Fibroblast of the conjunctiva (primary cell): ENCODE results near the gene MLIP.
"Not testable (repeated sequence)": the region's sequence is repeated elsewhere in the genome, so short reads cannot be mapped to it uniquely, and the experiment has no call there.

Source experiments
- DNase-seq: peaks from one replicate; pipeline ENCODE4 v3.0.0-alpha.2; 2010; ENCODE audit warnings: low read depth

MLIP gene

DNA sequence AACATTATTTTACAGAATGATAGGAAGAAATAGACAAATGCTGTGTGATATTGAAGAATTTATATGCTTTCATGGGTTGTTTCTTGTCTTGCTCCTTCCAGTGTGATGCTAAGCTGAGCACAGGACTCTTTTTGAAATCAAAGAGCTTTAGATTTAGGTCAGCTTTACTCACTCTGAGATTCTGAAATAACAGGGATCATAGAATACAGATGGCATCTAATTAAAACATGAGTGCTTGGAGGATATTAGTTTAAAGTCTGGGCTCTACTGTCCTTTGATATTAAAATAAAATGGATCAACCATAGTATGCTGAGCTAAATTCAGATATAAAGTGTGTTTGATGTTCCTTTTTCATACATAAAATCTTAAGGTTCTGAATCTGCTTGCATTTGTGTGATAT is 29.6 kb downstream of the MLIP start:
- DNase-seq: no peak

DNA sequence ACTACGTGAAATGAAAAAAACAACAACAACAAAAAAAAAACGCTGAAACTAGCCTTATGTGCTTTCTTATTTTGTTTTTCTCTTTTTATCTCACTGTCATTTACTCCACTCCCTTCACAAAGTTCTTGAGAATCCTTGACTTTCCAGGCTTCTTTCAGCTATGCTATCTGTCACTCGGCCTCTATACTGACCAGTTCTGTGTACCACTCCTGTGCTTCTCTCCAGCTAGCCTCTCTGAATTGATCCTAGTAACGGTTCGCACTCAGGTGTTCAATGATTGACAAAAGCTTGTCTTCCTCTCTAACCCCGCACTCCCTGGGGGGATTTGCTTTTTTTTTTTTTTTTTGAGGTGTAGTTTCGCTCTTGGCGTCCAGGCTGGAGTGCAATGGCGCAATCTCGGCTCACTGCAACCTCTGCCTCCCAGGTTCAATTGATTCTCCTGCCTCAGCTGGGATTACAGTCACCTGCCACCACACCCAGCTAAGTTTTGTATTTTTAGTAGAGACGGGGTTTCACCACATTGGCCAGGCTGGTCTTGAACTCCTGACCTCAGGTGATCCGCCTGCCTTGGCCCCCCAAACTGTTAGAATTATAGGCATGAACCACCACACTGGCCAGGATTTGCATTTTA is 31.8 kb downstream of the MLIP start:
- no peak for DNase-seq

DNA sequence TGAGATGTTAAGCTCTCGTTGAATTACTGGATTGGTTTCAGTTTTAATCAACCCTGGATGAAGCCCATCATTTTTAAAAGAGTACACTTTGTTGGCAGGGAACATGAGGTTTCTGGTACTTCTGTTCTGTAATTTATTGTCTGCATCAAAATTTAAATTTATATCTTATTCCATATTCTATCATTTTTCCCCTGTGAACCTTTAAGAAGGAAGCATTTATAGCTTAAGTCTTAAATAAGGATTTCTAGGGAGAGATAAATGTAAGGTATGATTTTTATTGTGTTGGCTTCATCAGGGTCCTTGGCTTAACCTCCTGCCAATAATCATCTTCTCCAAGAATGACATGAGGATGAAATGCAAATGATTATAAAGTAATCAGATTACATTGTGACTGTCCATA is 40.6 kb downstream of the MLIP start:
- DNase-seq: no peak

DNA sequence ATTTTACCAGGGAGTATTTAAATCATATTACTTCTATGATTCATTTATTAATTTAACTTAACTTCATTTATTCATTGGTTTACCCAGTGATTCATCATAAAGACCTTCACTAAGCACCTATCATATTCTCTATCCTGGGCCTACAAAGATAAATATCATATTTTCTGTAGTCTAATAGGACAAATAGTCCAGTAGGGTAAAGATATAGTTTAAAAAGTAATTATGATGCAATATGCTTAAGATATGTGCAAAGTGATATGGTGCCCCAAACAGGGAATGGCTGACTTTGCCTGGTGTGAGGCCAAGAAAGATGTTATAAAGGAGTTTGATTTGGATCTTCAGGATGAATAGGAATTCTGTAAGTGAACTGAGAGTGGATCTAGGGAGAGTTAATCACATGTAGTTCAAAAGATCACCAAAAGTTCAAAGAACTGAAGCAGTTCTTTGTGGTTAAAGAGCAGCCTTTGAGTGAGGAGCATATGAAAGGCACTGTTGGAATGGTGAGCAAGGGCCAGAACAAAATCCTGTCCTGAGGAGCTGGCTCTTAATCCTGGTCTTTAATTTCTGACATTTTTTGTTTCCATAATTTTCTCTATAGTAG is 45.5 kb downstream of the MLIP start:
- DNase-seq: no peak

DNA sequence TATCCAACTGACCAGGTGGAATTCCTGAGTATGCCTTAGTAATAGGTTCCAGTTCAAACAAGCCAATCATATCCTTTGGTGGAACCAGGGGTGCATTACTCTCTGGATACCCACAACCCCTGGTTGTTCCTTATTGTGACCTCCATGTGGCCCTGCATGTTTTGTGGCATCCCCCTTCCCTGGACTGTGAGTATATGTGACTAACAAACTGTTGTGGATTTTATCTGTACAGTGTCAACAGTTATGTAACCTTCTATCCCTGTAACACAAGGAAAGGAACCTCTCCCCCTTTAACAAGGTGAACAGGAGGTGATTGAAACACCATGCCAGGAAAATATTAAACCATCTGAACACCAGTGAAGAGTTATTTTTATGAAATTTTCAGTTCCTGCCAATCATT is 46.2 kb downstream of the MLIP start:
- no peak for DNase-seq

DNA sequence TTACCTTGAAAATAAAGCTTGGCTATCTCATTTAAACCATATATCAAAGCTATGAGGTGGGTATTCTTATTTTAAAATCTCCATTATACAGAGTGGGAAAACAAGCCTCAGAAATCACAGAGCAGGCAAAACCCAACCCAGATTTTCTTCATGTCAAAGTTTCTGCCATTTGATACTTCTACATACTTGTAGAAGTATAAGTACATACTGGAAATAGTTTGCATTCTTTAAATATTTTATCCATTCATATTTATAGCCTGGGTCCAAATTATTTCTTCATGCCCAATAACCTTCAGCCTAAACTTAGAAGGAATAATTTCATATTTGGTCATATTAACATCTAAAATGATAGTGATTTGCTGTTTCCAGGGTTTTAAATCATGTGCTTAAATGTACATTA is 61.8 kb downstream of the MLIP start:
- DNase-seq: no peak

DNA sequence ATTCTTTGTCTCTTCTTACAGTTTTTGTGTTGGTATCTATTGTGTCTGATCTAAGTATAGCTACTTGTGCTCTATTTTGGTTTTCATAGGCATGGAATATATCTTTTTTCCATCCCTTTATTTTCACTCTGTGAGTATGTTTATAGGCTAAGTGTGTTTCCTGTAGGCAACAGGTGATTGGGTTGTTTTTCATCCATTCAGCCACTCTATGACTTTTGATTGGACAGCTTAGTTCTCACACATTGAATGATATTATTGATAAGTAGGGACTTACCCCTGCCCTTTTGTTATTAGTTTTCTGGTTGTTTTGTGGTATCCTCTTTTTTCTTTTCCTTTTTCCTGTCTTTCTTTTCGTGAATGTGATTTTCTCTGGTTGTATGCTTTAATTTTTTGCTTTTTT is 67.9 kb downstream of the MLIP start:
- DNase-seq: no peak

DNA sequence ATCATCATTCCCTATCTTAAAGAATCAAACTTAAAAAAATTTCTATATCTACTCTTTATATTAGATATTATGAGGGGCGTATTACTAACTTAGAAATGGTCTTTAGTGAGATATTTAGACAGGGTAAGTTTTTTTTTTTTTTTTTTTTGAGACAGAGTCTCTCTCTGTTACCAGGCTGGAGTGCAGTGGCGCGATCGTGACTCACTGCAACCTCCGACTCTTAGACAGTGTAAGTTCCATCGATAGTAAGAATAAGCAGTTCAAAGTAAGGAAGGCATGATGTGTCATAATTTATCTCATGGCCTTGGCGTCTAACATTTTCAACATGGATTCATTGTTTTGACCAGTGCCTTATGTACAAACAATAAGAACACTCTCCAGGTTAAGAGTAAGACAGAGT is 72.4 kb downstream of the MLIP start:
- DNase-seq: no peak

DNA sequence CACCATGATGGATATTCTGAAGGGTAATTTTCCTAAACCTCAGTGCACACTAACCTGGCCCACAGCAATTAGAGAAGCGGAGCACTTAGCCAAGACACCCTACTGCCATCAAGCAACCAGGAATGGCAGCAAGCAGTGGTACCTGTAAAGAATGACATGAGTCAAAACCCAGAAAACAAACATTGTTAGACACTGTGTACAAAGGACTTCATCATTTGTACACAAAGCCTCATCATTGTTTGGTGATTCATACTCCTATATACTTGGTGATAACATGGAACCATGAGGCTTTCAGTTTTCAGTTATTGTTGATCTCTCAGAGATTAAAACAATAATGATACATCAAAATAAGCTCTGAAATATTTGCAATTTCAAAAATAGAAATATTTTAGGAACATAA is 74.6 kb downstream of the MLIP start:
- no peak for DNase-seq

DNA sequence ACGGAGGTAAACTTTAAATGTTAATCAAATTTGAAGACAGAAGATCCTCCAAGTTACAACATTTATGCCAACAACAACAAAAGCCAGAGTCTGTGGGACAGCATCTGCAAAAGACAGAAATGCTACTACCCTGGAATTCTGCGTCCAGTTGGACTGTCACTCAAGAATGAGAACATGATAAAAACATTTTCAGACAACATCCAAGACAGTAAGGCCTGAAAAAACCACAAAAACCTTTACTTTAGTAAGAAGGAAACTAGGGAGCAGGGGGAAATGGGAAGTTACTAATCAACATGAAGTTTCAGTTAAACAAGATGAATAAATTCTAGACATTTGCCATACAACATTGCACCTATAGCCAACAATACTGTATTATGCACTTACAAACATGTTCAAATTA is 77.6 kb downstream of the MLIP start:
- no peak for DNase-seq

DNA sequence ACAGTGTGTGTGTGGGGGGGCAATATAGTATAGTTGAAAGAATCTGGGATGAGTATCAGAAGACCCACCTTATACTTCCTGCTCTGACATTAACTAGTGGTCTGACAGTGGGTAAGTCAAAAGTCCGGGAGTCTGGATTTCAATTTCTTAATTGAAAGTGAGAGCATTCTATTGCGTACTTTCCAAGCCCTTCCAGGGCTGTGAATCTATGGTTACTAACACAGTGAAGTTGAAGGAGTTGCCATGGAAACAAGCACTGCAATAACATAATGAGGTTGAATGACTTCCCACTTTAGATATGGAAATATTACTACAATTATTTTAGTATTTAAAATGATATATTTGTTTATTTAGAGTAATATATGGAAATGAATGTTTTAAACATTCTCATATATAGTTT is 80.2 kb downstream of the MLIP start:
- DNase-seq: peak; percentile 33

DNA sequence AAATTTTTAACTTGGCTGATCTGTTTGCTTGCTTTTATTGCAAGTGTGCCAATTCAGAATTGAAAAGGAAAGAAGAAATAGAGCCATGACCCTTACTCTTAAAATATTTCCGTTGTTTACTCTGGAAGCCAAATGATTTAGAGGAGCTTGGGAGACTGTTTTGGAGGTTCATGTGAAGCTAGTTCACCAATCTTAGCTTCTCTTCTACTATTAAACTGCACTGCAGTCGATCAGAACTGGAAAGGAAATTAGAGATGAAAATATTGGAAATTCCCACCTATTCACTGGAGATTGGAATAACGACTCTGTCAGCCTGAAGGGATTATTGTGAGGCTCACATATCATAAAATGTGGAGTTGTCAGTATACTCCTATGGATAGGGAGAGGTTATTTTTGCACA is 81.8 kb downstream of the MLIP start:
- no peak for DNase-seq

DNA sequence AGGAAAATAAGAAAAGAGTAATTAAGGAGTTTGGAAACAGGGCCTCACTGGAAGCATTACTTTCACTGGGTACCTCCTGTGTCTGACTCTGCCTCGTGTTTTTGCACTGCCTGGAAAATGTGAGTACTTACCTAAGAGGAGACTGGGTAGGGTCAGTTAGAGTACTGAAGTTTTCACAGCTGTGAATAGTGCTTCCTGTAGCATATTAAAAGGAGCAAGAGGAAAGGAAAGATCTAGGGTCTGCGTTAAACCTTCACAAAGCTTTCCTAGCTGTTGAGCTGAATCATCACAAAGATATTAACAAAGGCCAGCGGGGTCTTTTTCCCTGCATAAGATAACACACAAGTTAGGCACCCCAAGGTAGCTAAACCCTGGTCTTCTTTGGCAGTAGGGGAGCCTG is 82.3 kb downstream of the MLIP start:
- DNase-seq: no peak

DNA sequence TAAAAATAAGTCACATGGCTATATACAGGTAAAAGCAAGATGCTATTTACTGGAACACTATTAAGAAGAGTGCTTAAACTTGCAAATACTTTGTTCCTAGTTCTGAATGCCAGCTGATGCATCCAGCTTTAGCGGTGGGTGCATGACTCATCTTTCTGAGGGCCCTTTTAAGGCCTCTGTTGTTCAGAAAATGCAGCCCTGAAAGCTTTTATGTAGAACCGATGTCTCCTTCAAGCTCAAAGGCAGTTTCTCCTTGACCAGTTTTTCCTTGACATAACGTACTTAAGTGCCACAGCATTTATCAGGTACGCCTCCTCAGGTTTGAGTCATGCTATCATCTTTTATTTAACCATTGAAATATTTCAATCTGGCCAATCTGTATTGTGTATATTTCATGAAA is 82.8 kb downstream of the MLIP start:
- DNase-seq: no peak

DNA sequence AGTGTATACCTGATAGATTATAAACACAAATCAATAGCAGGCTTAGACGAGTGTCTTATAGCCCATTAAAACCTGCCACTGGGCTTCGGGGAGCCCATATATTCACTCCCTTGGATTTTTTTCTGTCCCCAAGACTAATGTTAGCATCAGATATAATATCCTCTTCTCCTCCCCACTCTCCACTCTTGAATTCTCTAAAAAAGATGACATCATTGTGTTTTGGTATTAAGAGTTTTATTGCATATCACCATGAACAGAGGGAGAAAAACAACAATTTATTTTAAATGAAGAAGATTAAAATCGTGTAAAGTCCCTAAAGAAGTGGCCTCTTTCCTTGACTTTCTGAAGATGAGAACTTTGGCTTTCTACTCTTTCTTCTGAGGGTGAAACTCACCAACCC is 84.4 kb downstream of the MLIP start:
- no peak for DNase-seq

DNA sequence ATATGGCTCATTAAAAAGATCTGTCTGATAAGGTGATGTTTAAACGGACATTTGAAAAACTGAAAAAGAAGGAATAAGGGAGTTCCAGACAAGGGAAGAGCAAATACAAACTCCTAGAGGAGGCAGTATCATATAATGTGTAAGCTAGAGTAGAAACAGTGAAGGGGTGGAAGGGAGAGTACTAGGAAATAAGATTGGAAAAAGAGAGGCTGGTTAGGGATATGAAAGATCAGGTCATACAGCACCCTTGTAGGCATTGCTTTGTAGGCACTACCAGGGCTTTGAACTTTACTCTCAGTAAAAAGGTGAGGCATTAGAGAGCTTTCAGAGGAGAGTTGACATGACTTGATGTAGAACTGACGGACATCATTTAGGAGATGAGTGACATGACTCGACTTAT is 85.7 kb downstream of the MLIP start:
- no peak for DNase-seq

DNA sequence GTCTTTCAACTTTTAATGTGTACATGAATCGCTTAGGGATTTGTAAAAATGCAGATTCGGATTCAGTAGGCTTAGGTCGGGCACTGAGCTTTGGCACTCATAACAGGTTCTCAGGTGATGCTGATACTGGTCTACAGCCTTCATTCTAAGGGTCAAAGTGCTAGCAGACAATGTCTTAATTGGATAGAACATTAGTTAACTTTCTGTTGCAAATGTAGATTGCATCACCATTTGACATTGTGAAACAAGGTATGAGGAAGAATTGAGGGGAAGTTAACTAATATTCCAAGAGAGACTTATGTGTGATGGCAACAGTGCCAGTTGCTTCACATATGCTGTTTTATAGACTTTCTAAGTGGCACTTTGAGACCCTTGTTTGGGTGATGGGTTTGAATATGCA is 86.9 kb downstream of the MLIP start:
- DNase-seq: no peak

DNA sequence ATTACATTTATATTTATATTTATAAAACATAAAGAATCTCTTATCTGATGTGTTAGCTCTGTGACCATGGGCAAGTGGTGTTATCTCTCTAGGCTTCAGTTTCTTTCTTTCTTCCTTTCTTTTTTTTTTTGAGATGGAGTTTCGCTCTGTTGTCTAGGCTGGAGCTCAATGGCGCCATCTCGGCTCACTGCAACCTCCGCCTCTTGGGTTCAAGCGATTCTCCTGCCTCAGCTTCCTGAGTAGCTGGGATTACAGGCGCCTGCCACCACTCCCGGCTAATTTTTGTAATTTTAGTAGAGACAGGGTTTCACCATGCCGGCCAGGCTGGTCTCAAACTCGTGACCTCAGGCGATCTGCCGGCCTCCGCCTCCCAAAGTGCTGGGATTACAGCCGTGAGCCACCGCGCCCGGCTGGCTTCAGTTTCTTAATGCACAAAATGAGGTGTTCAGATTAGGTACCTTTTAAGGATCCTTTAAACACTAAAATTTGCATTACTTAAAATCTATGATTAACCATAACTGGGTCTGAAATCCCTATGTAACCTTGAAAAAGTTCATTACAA is 92.3 kb downstream of the MLIP start:
- DNase-seq: not testable (repeated sequence)

DNA sequence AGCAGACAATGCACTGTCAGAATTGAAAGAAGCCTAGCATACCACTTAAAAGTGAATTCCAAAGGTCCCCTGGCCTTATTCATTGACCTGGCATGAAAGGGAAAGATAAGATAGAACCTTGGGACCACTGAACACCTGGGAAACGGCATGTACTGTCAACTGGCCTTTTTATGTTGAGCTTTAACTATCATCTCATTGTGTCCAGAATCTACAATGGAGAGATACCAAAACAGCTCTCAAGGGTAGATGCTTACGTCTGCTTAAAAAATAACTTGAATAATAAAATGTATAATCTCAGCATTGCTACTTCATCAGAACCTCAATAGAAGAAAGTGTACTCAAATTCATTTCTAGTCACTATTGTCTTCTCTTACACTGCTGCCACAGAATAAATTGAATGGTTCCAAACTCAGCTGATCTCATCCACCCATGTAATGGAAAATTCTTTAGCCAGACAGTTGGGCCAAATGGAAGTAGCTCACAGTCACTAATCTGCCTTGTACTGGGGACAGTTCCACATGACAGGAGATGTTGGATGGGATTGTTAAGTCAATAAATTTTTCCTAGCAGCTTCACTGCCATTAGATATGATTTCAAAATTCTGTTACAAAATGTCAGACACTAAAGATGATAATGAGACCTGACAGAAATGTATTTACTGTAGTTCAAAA is 93.8 kb downstream of the MLIP start:
- DNase-seq: no peak

DNA sequence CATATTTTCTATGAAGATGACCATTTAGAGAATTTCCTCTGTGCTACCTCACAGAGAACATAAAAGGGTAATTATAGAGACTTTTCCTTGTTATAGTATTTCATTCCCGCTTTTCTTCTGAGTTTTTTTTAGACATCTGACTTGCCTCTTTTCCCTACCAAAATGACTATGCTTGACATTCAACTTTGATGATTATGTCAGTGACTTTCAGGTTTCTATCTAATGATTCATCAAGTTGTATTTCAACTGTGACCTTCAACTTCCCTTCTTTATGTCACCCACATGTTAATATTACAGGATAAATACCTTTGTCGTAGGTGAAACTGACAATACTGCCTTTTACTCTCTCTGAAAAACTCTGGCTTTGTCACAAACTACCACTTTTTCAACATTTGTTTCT is 95.3 kb downstream of the MLIP start:
- DNase-seq: no peak

DNA sequence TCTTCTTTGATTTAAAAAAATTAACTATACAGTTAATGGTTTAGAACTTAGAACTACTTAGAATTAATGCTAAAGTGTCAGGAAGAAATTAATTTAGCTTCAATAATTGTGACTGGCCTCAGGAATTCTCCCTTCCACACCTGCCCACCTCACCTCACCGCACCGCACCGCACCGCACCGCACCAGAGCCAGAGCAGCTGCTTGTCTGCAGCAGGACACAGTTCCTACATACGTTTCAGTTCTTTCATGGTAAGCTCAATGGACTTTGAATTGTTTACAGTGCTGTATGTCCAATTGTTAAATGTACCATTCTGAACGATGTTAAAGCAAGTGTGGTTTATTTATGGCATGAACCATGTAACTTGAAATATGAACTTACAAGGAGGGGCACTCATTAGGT is 98.7 kb downstream of the MLIP start:
- DNase-seq: not testable (repeated sequence)

DNA sequence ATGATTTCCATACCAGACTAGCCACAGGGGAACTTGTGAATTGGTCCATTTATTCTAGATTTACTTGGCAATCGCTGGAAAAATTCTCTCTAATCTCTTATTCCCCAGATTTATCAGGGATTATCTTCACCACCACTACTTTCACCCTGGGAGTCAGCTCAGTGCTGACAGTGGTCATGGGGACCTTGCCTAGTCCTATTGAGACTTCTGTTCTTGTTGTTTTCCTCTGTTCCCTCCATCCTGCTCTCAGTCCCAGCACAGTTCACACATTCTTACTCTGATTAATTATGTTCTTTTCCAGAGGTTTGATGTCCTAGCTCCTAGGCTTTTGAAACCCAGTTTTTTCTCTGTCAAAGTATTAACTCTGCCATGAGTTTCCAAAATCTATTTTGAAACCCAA is 103.0 kb downstream of the MLIP start:
- DNase-seq: no peak

DNA sequence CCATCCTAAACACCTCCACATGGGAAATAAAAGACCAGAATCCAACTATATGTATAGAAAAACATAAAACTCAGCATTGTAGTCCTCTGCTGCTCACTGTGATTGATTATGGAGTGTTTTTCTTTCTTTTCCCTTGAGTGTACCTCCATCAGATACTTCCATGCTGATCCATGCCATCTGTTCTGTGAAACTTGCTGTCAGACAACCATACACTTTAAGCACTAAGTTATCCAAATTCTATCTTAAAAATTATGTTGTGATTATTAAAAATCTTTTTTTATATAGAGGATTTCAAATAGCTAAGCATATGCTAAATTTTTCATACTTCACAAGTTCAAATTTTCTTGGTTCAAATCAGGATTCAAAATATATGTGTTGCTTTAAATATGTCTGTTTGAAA is 105.1 kb downstream of the MLIP start:
- no peak for DNase-seq

DNA sequence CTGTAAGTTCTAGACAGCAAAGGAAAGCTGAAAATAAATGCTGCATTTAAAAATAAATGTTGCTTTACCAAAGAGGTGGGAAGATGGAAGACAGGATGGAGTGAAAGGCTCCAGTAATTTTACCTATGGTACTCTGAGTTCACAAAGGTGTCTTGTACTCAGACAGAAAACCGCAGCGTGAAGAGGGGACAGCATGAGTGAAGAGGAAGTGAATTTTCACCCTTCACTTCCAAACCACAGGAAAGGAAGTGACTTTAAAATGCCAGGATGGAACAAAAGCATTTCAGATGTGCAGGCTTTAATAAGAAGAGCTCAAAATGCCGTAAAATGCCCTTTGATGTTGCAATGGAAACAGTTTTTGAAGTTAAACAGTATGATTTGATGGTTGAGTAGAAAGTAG is 105.8 kb downstream of the MLIP start:
- DNase-seq: no peak
